Cardiac muscle cell (in vitro differentiated cells and primary cell): ENCODE data around the gene ABCF1. TPM values are rescaled to one million over a fixed set of nuclear protein-coding genes. Genes with fewer than 3 reads are reported as not detected.

Experiments used
- DNase-seq, 2 donors: peaks; one replicate each; pipeline versions ENCODE4 v3.0.0 to v3.0.0-alpha.2; 2010 to 2017; ENCODE audit warnings: low read depth in 1 of 2, low spot score in 1 of 2
- H3K27ac ChIP-seq: fragments of 200-600 bp; sonication (generic); 2 replicates; pipeline ENCODE4 v1.5.1; 2016
- H3K27me3 ChIP-seq: fragments of 200-600 bp; sonication (generic); 2 replicates; pipeline ENCODE4 v1.6.0; 2016; ENCODE audit warnings: control low read depth
- H3K36me3 ChIP-seq: fragments of 200-600 bp; sonication (generic); 2 replicates; pipeline ENCODE4 v1.5.1; 2016; ENCODE audit warnings: control low read depth
- H3K4me1 ChIP-seq: fragments of 200-600 bp; sonication (generic); 2 replicates; pipeline ENCODE4 v1.8.1; 2017; ENCODE audit warnings: low read depth, mild to moderate bottlenecking, mixed run types
- H3K4me3 ChIP-seq: fragments of 200-600 bp; sonication (generic); 2 replicates; pipeline ENCODE4 v1.5.1; 2016; ENCODE audit warnings: mild to moderate bottlenecking
- H3K9me3 ChIP-seq: fragments of 200-600 bp; sonication (generic); 2 replicates; pipeline ENCODE4 v1.5.1; 2017; ENCODE audit warnings: low read depth, mild to moderate bottlenecking, control low read depth
- CTCF ChIP-seq: IDR thresholded peaks from 2 replicates; pipeline ENCODE4 v1.5.1; 2012; ENCODE audit warnings: low read depth, mild to moderate bottlenecking, low read length
- polyA plus RNA-seq: library from polyadenylated mRNA; unstranded; fragments of >200 nt; fragmentation: Nextera tagmentation; extraction: Ambion mirVana; gene quantifications from 2 replicates; pipeline ENCODE4 v1.2.1, GENCODE V29; 2016
- total RNA-seq: library from RNA; depleted of rRNA; stranded (reverse); fragments of >200 nt; gene quantifications from 2 replicates; pipeline ENCODE4 v1.2.3, GENCODE V29; 2016

ABCF1 gene
- total and polyA plus RNA-seq, 2 experiments from 2014 or later = 52.5 to 54.4 TPM

GRCh38 chr6:30564114-30564513 is 7.1 kb upstream of the ABCF1 start:
- Histone ChIP-seq H3K36me3 (peaks cover 7% of the 10 kb centered on the region), H3K27ac (no peak overlapping the region), H3K27me3 (no peaks in the 10 kb centered on the region), H3K4me1 (no peaks in the 10 kb centered on the region), H3K4me3 (no peak overlapping the region), H3K9me3 (no peaks in the 10 kb centered on the region)
- no peak for DNase-seq
- no peak for TF ChIP-seq CTCF

DNA sequence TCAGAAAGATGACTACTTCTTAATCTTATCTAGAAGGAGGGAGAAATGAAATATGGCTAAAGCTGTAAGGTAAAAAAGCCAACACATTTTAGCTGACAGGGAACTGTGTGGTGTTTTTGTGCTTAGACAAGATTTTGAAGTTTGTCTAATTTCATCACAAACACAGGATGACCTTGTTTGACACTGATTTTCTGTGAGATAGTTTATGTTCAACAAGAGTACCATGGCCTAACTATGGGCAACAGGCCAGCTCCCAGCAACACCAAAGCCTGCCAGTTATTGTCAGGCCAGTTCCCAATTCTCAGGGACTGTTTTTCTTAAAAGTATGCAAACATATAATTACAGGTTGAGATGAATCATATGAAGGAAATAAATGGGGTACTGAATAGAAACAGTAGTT is 5.5 kb upstream of the ABCF1 start:
- no peak for TF ChIP-seq CTCF
- Histone ChIP-seq H3K27me3 (no peaks in the 10 kb centered on the region), H3K9me3 (no peaks in the 10 kb centered on the region), H3K27ac (no peak overlapping the region), H3K4me1 (no peaks in the 10 kb centered on the region), H3K4me3 (no peak overlapping the region), H3K36me3 (peaks cover 7% of the 10 kb centered on the region)
- DNase-seq = peak in 1 of 2 donors; percentile 45

DNA sequence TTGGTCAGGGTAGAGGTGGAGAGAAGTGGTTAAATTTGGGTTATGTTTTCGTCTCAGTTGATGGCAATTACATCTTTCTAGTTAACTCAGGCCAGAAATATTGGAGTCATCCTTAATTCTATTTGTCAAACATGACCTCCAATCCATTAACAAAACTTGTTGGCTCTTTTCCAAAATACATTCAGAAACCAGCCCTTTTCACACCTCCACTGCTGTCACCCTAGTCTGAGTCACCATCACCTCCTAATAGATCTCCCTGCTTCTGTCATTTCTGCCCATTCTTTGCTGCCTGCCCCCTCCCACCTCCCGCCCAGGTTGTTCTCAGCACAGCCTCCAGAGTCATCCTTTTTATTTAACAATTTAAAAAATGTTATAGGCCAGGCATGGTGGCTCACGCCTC is 3.0 kb upstream of the ABCF1 start:
- no peak for TF ChIP-seq CTCF
- no peaks in the 10 kb centered on the region for H3K9me3 ChIP-seq
- no peaks in the 10 kb centered on the region for H3K36me3 ChIP-seq
- peaks cover 8% of the 10 kb centered on the region for H3K4me1 ChIP-seq
- H3K4me3 ChIP-seq = no peak overlapping the region
- H3K27me3 ChIP-seq = no peaks in the 10 kb centered on the region
- no peak overlapping the region for H3K27ac ChIP-seq
- DNase-seq = no peak

GRCh38 chr6:30570263-30570662 is 979 bp upstream of the ABCF1 start:
- Histone ChIP-seq H3K4me1 (peaks cover 8% of the 10 kb centered on the region), H3K9me3 (no peaks in the 10 kb centered on the region), H3K27ac (no peak overlapping the region), H3K36me3 (no peaks in the 10 kb centered on the region), H3K27me3 (no peaks in the 10 kb centered on the region), H3K4me3 (peak overlapping the region; percentile 49)
- DNase-seq = no peak
- TF ChIP-seq CTCF = no peak

GRCh38 chr6:30570740-30571074 is 535 bp upstream of the ABCF1 start:
- peak overlapping the region; percentile 46 for H3K27ac ChIP-seq
- peaks cover 8% of the 10 kb centered on the region for H3K4me1 ChIP-seq
- H3K27me3 ChIP-seq = no peaks in the 10 kb centered on the region
- peak overlapping the region; percentile 49 for H3K4me3 ChIP-seq
- no peaks in the 10 kb centered on the region for H3K9me3 ChIP-seq
- no peaks in the 10 kb centered on the region for H3K36me3 ChIP-seq
- no peak for DNase-seq
- TF ChIP-seq CTCF = no peak

GRCh38 chr6:30571762-30572082 is 480 bp downstream of the ABCF1 start:
- H3K4me1 ChIP-seq = peaks cover 8% of the 10 kb centered on the region
- no peak for DNase-seq
- peak overlapping the region; percentile 49 for H3K4me3 ChIP-seq
- no peaks in the 10 kb centered on the region for H3K36me3 ChIP-seq
- H3K27me3 ChIP-seq = no peaks in the 10 kb centered on the region
- no peak for TF ChIP-seq CTCF
- no peaks in the 10 kb centered on the region for H3K9me3 ChIP-seq
- H3K27ac ChIP-seq = peak overlapping the region; percentile 86
